Testis (tissue), 2 donors: Measurements from ENCODE around the gene PPP1R3F.

Experiments
- POLR2A ChIP-seq: fragments of 450-650 bp; IDR thresholded peaks from one replicate; pipeline ENCODE4 v1.6.1; 2017; ENCODE audit warnings: antibody characterized with exemption, mild to moderate bottlenecking, moderate library complexity
- TF ChIP-seq, protein P1 (sequence below), 3 experiments: fragments of 450-650 bp in 2 of 3; fragments of 200-600 bp in 1 of 3; sonication (generic) in 1 of 3; IDR thresholded peaks; one replicate each; pipeline ENCODE4 v1.5.1; 2016 to 2019; ENCODE audit warnings: antibody characterized with exemption in 3 of 3, mild to moderate bottlenecking in 2 of 3, moderate library complexity in 1 of 3

DNA sequence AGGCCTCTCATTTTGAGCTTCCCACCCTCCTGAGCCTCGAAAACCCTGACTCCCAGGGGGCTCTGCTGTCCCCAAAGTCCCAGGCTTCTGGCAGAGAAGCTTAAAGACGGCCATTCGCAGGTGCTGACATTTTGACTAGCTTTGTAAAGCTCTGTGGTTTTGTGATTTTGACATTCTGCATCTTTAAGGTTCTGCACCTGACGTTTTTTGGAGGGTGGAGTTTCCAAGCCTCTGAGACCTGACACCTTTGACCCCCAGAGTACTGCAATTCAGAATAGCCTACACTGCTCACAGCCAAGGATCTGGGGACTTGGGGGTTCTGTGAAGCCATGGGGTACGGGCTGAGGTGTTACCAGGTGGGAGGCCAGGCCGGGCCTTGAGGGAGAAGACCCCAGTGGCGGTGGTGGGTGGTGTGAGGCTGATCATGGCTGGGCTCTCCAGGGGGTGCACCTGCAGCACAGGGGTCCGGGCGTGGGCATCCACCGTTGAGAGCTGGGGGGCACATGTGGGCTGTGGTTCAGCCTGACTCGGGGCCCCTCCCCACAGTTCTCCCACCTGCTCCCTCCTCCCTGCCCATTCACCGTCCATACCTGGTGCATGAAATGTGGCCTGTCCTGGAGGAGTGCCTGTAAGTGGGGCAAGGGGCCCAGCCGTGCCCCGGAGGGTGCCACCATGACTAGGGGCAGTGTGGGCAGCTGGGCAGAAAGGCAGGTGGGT is 12.4 kb upstream of the PPP1R3F start:
- no peak for TF ChIP-seq POLR2A
- TF ChIP-seq, protein P1, sequence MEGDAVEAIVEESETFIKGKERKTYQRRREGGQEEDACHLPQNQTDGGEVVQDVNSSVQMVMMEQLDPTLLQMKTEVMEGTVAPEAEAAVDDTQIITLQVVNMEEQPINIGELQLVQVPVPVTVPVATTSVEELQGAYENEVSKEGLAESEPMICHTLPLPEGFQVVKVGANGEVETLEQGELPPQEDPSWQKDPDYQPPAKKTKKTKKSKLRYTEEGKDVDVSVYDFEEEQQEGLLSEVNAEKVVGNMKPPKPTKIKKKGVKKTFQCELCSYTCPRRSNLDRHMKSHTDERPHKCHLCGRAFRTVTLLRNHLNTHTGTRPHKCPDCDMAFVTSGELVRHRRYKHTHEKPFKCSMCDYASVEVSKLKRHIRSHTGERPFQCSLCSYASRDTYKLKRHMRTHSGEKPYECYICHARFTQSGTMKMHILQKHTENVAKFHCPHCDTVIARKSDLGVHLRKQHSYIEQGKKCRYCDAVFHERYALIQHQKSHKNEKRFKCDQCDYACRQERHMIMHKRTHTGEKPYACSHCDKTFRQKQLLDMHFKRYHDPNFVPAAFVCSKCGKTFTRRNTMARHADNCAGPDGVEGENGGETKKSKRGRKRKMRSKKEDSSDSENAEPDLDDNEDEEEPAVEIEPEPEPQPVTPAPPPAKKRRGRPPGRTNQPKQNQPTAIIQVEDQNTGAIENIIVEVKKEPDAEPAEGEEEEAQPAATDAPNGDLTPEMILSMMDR (IDR thresholded peaks at IDR 0.05), result no peak
